DND-41 (cell line): ENCODE measurements around the gene ARAP1.

Experiments
- EZH2 ChIP-seq: IDR thresholded peaks from 3 replicates; pipeline ENCODE4 v1.6.1; 2012; ENCODE audit warnings: borderline replicate concordance, low read depth, mild to moderate bottlenecking, moderate library complexity, low read length, inconsistent platforms; ENCODE audit not compliant: severe bottlenecking
- TF ChIP-seq, protein P1 (sequence below): IDR thresholded peaks from 2 replicates; pipeline ENCODE4 v1.5.1; 2012; ENCODE audit warnings: borderline replicate concordance, low read length, moderate library complexity, mild to moderate bottlenecking; ENCODE audit not compliant: poor library complexity, severe bottlenecking; ENCODE audit errors: extremely low read depth

DNA sequence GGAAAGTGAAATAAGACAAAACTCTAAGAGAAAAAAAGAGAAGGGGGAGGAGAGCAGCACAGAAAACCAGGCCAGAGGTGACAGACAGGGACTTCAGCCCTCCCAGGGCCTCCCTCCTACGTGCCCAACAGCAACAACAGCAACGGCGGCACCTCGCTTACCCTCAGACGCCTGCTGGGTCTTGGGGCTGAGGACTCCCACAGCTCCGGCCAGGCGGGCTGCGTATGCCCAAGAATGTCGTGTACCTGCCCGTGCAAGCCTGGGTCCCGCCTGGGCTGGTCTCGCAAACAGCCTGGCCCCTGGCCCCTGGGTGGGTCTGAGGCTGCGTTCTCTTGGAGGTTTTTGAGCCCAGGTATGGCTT lies 30.5 kb downstream of the ARAP1 start:
- TF ChIP-seq, protein P1, sequence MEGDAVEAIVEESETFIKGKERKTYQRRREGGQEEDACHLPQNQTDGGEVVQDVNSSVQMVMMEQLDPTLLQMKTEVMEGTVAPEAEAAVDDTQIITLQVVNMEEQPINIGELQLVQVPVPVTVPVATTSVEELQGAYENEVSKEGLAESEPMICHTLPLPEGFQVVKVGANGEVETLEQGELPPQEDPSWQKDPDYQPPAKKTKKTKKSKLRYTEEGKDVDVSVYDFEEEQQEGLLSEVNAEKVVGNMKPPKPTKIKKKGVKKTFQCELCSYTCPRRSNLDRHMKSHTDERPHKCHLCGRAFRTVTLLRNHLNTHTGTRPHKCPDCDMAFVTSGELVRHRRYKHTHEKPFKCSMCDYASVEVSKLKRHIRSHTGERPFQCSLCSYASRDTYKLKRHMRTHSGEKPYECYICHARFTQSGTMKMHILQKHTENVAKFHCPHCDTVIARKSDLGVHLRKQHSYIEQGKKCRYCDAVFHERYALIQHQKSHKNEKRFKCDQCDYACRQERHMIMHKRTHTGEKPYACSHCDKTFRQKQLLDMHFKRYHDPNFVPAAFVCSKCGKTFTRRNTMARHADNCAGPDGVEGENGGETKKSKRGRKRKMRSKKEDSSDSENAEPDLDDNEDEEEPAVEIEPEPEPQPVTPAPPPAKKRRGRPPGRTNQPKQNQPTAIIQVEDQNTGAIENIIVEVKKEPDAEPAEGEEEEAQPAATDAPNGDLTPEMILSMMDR, result no peak
- no peak for TF ChIP-seq EZH2
